GM19239 (cell line): Measurements from ENCODE around the gene NLRC5.
"Not testable (repeated sequence)": the region's sequence is repeated elsewhere in the genome, so short reads cannot be mapped to it uniquely, and the experiment has no call there.

Experiments used
- DNase-seq: peaks from one replicate; pipeline ENCODE4 v3.0.0; 2011; ENCODE audit warnings: low spot score; ENCODE audit not compliant: insufficient read length
- FAIRE-seq: peaks from 2 replicates; lab custom pipeline; 2011; peaks lifted over from hg19 to GRCh38; lab: Jason Lieb, UNC

The NLRC5 gene

GRCh38 chr16:57092786-57093411 lies 103.5 kb downstream of the NLRC5 start:
- DNase-seq = peak; percentile 61
- no peak for FAIRE-seq

- no peak for FAIRE-seq
- DNase-seq = no peak
These were observed 104.6 kb downstream of the NLRC5 start for GRCh38 chr16:57093666-57094564.

DNA sequence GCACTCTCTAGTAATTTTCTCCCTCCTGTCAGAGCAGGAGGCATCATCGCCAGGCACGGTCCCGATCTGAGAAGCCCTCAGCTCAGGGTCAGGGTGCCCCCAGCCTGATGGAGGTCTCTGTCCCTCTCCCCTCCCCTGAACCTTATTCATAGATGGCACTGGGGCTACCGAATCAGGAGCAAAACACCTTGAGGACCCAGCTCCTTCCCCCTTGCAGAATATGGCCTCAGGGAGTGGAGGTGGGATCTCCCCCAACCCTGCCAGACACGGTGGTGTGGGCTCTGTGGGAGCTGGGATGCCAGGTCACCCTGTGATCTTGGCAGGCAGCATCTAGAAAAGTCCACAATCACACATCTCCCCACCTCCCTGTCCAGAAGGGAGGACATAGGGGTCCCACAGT lies 105.6 kb downstream of the NLRC5 start:
- no peak for FAIRE-seq
- DNase-seq = no peak

DNA sequence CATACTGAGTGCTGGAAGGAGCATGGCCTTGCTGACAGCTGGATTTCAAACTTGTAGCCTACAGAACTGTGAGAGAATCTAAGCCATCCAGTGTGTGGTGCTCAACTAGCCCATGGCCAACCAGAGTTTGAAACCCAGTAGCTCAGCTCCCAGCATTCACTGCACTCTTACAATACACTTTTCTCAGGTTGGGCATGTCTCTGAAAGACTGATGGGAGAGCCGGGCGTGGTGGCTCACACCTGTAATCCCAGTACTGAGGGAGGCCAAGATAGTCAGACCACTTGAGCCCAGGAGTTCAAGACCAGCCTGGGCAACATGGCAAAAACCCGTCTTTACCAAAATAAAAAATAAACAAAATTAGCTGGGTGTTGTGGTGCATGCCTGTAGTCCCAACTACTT lies 106.8 kb downstream of the NLRC5 start:
- FAIRE-seq (no peak), DNase-seq (no peak)

GRCh38 chr16:57096793-57097192 lies 107.4 kb downstream of the NLRC5 start:
- DNase-seq (no peak), FAIRE-seq (no peak)

- no peak for FAIRE-seq
- DNase-seq = no peak
These were observed 109.0 kb downstream of the NLRC5 start for GRCh38 chr16:57098188-57098841.

DNA sequence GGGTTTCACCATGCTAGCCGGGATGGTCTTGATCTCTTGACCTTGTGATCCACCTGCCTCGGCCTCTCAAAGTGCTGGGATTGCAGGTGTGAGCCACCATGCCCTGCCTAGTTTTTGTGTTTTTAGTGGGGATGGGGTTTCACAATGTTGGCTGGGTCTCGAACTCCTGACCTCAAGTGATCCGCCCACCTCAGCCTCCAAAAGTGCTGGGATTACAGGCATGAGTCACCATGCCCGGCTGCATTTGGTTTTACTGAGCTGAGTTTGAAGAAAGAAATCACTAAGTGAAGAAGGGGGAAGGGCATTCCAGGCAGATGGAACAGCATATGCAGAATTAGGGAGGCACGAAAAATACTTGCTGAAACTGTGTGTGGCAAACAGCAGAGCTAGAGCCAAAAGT lies 110.6 kb downstream of the NLRC5 start:
- not testable (repeated sequence) for FAIRE-seq, DNase-seq

DNA sequence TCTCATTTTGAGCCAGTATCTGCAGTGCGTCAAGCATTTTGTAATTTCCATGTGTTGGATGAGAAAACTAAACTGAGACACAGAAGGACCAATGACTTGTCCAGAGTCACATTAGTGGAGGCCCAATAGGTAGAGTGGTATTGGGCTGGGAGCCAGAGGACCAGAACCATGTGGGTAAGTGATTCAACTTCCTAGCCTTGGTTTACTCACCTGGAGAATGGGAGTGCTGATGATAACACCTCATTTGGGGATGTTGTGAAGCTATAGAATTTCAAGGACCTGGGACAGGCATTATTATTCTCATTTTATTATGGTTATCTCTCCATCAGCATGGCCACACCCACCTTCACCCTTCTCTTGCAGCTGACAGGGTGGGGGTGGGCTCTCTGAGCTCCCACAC lies 111.1 kb downstream of the NLRC5 start:
- DNase-seq = no peak
- FAIRE-seq = no peak

- DNase-seq (no peak), FAIRE-seq (no peak)
These were observed 113.8 kb downstream of the NLRC5 start for GRCh38 chr16:57102888-57103851.

DNA sequence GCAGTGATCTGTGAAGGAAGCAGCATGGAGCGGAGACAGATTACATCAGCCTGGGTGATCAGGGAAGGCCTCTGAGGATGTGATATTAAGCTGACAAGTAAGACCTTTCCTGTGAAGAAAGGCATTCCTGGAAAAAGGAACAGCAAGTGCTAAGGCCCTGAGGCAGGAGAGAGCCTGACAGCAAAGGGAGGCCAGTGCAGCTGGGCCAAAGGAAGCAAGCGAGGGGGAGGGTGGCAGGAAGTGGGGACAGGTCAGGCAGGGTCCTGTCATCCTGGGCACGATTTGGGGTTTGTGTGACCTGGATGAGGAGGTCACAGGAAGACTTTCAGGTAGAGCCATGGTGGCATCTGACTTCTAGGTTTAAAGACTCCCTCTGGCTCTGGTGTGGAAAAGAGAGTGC lies 115.3 kb downstream of the NLRC5 start:
- no peak for DNase-seq
- no peak for FAIRE-seq

DNA sequence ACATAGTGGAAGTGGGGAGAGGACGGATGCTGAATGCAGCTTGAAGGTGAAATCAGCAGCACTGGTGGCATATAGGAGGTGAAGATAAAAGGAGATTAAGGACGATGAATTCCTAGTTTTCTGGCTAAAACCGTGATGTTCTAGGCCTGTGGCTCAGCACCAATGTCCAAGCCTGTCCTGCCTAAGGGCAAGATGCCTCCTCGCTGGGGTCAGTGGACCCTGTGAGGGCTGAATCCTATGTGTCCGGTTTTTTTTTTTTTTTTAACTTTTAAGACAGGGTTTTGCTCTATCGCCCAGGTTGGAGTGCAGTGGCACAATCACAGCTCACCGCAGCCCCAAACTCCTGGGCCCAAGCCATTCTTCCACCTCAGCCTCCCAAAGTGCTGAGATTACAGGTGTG lies 115.8 kb downstream of the NLRC5 start:
- DNase-seq (no peak), FAIRE-seq (no peak)

- no peak for DNase-seq
- FAIRE-seq = no peak
These were observed 117.4 kb downstream of the NLRC5 start for GRCh38 chr16:57106767-57107166.

- no peak for DNase-seq
- FAIRE-seq = no peak
These were observed 118.1 kb downstream of the NLRC5 start for GRCh38 chr16:57107321-57107922.

- DNase-seq (no peak), FAIRE-seq (no peak)
These were observed 119.1 kb downstream of the NLRC5 start for GRCh38 chr16:57108432-57108831.

DNA sequence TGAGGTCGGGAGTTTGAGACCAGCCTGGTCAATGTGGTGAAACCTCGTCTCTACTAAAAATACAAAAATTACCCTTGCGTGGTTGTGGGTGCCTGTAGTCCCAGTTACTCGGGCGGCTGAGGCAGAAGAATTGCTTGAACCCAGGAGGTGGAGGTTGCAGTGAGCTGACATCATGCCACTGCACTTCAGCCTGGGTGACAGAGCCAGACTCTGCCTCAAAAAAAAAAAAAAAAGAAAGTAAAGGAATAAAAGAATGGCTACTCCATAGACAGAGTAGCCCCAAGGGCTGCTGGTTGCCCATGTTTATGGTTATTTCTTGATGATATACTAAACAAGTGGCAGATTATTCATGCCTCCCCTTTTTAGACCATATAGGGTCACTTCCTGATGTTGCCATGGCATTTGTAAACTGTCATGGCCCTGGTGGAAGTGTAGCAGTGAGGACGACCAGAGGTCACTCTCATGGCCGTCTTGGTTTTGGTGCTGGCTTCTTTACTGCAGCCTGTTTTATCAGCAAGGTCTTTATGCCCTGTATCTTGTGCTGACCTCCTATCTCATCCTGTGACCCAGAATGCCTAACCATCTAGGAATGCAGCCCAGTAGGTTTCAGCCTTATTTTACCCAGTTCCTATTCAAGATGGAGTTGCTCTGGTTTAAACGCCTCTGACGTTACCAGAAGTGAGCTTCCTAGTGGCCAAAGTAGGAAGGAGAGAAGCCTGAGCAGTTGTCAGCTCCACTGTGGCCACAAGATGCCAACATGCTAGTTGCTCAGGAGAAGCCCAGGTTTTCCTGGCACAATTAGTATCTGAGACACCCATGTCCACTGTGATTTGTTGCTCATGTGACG lies 120.1 kb downstream of the NLRC5 start:
- FAIRE-seq, DNase-seq: not testable (repeated sequence)

DNA sequence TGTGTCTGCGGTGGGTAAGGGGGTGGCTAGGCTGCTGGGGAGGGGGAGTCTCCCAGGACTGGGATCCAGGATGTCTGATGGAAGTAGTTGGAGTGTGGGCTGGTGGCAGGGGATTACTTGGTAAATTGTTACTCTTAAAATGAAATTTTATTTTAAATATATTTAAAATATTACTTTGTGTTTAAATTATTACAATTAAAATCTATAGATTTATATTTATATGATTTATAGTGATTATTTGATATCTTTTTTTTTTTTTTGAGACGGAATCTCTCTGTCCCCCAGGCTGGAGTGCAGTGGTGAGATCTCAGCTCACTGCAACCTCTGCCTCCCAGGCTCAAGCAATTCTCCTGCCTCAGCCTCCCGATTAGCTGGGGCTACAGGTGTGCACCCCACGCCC lies 121.6 kb downstream of the NLRC5 start:
- FAIRE-seq = no peak
- DNase-seq = no peak

GRCh38 chr16:57111420-57111819 lies 122.1 kb downstream of the NLRC5 start:
- FAIRE-seq (no peak), DNase-seq (no peak)

- DNase-seq (no peak), FAIRE-seq (peak; percentile 26)
These were observed 123.2 kb downstream of the NLRC5 start for GRCh38 chr16:57112403-57113041.
